ENCODE data around the gene ETNK2. TPM values are rescaled to one million over a fixed set of nuclear protein-coding genes. Genes with fewer than 3 reads are reported as not detected.
A peak's percentile ranks its signal among the peaks of the same experiment; 100 is the strongest.

Gene ETNK2
- total RNA-seq, 4 donors from 2014 or later = 6.1 to 21.1 (median 9.5) TPM

DNA sequence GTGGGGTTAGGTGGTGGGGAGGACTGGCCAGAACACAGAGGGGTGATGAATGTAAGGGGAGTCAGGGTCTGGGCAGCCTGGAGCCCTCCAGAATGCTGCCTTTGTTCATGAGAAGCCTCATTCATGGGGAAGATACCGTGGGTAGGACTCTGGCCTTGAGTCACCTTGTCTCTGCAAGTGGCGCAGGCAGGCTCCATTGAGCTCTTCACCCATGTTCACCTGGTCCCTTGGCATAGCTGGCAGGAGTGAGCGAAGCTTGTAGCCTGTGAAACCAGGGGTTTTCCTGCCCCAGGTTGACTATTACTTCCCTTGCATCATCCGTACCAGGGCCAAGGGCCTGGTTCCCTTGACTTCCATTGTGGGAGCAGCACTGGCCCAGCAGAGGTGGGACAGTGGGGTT is 53.2 kb downstream of the ETNK2 start:
- Histone ChIP-seq H3K27me3 (no peaks in the 10 kb centered on the region), H3K27ac (no peak overlapping the region), H3K36me3 (no peaks in the 10 kb centered on the region), H3K4me1 (peaks cover 0 to 62% (median 3%) of the 10 kb centered on the region in 3 donors), H3K9me3 (no peaks in the 10 kb centered on the region), H3K4me3 (no peak overlapping the region)
- no peak for TF ChIP-seq POLR2A (IDR thresholded peaks at IDR 0.05)
- TF ChIP-seq, protein P1, sequence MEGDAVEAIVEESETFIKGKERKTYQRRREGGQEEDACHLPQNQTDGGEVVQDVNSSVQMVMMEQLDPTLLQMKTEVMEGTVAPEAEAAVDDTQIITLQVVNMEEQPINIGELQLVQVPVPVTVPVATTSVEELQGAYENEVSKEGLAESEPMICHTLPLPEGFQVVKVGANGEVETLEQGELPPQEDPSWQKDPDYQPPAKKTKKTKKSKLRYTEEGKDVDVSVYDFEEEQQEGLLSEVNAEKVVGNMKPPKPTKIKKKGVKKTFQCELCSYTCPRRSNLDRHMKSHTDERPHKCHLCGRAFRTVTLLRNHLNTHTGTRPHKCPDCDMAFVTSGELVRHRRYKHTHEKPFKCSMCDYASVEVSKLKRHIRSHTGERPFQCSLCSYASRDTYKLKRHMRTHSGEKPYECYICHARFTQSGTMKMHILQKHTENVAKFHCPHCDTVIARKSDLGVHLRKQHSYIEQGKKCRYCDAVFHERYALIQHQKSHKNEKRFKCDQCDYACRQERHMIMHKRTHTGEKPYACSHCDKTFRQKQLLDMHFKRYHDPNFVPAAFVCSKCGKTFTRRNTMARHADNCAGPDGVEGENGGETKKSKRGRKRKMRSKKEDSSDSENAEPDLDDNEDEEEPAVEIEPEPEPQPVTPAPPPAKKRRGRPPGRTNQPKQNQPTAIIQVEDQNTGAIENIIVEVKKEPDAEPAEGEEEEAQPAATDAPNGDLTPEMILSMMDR (IDR thresholded peaks at IDR 0.05) = no peak
- TF ChIP-seq POLR2AphosphoS5 (IDR thresholded peaks at IDR 0.05) = no peak
- no peak for TF ChIP-seq EP300 (IDR thresholded peaks at IDR 0.05)
- ATAC-seq = no peak
- WGBS, 2 donors (ENCODE audit: low coverage in 1 of 2) = no CpG with 5 or more reads among the region's 4 CpGs

DNA sequence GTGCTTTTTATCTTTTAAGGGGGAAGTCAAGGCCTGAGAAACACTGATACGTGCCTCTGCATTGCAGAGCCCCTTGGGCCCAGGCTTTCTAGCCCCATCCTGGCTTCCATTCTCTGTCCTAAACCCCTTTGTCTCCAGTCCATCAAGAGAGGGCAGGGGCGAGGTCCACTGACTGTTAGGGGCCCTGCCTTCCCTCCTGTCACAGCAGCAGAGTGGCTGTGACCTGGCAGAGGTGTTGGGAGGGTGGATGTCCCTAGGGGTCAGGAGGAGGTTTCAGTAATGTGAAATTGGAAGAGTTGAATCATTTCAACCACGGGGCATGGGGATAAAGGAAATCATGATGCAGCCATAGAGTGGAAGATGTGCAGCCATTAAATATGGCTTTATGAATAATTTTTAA is 54.9 kb downstream of the ETNK2 start:
- H3K4me3 ChIP-seq = no peak overlapping the region
- ATAC-seq = no peak
- H3K4me1 ChIP-seq = peaks cover 0 to 62% (median 0%) of the 10 kb centered on the region in 3 donors
- no peaks in the 10 kb centered on the region for H3K9me3 ChIP-seq
- H3K27ac ChIP-seq = no peak overlapping the region
- H3K36me3 ChIP-seq = no peaks in the 10 kb centered on the region
- TF ChIP-seq POLR2AphosphoS5 (IDR thresholded peaks at IDR 0.05) (no peak), EP300 (IDR thresholded peaks at IDR 0.05) (no peak), POLR2A (IDR thresholded peaks at IDR 0.05) (no peak)
- TF ChIP-seq, protein P1 (IDR thresholded peaks at IDR 0.05) = no peak
- 71 to 100% methylated on average over 1 to 2 of the region's 3 CpGs for WGBS, 2 donors (ENCODE audit: low coverage in 1 of 2)
- no peaks in the 10 kb centered on the region for H3K27me3 ChIP-seq

DNA sequence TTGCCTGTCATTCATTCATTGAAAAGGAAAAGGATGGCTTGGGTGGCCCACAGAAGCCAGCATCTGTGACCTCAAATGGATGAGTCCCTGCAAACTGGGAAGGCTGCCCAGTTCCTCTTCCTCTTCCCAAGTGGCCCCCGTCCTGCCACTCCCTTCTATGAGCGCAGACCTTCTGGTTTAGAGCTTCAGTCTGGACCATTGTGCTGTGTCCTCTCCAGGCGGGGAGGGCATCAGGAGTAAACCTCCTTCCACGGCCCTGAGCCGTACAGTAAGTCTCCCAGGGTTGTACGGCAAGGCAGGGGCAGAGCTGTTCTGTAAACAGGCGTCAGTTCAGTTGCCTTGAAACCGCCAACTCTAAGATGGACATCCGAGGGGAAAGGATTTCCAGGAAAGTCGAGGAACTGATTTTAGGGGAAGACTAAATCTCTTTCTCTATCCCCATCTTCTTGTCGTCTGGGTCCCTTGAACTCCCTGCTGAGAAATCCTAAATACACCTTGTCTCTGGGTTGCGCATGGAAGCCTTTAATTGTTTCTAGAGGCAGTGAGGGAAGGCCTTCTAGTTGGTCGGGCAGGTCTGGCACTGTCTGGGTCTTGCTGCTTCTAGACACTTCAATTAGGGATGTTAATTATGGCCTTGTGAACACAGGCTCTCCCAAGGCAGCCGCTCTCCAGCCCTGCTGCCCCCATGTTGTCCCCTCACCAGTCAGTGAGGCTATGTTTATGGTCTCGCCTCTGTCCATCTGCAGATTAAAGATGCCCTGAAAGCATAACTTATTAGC is 56.8 kb downstream of the ETNK2 start:
- ATAC-seq = no peak
- Histone ChIP-seq H3K27ac (peak overlapping the region in 3 of 4 donors; percentile 9 to 22 (median 15)), H3K4me3 (no peak overlapping the region), H3K27me3 (no peaks in the 10 kb centered on the region), H3K9me3 (no peaks in the 10 kb centered on the region), H3K4me1 (peaks cover 0 to 63% (median 0%) of the 10 kb centered on the region in 3 donors), H3K36me3 (no peaks in the 10 kb centered on the region)
- no peak for TF ChIP-seq POLR2A (IDR thresholded peaks at IDR 0.05)
- TF ChIP-seq POLR2AphosphoS5 (IDR thresholded peaks at IDR 0.05) = no peak
- TF ChIP-seq, protein P1 (IDR thresholded peaks at IDR 0.05) = no peak
- no peak for TF ChIP-seq EP300 (IDR thresholded peaks at IDR 0.05)
- 79% methylated on average over 13 of the region's 15 CpGs; no CpG with 5 or more reads in 1 of the 2 donors for WGBS, 2 donors (ENCODE audit: low coverage in 1 of 2)

DNA sequence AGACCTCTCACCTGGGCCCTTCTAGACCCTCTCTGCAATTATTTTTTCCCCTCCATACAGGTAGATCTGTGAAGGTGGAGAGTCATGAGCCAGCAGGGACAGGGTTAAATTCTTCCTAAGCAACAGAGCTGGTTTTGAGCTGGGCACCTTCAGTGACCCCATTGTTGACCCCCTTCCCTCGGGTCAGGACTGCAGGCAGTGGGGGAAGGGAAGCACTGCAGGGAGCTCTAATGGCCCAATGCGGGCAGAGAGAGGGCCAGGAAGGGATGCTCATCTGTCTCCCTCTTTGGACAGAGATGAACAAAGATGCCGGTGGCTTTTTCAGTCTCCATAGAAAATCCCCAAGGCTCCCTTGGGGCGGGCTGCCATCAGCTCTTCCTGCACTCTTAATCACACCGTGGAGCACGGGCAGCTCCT is 57.5 kb downstream of the ETNK2 start:
- Histone ChIP-seq H3K9me3 (no peaks in the 10 kb centered on the region), H3K27me3 (no peaks in the 10 kb centered on the region), H3K4me1 (peaks cover 0 to 66% (median 4%) of the 10 kb centered on the region in 3 donors), H3K27ac (peak overlapping the region in 2 of 4 donors; percentile 9 to 22), H3K36me3 (no peaks in the 10 kb centered on the region), H3K4me3 (no peak overlapping the region)
- ATAC-seq = no peak
- WGBS, 2 donors (ENCODE audit: low coverage in 1 of 2) = 0% methylated on average over 1 of the region's 6 CpGs; no CpG with 5 or more reads in 1 of the 2 donors
- TF ChIP-seq POLR2AphosphoS5 (IDR thresholded peaks at IDR 0.05) = no peak
- TF ChIP-seq, protein P1 (IDR thresholded peaks at IDR 0.05) = no peak
- TF ChIP-seq POLR2A (IDR thresholded peaks at IDR 0.05) = no peak
- no peak for TF ChIP-seq EP300 (IDR thresholded peaks at IDR 0.05)

DNA sequence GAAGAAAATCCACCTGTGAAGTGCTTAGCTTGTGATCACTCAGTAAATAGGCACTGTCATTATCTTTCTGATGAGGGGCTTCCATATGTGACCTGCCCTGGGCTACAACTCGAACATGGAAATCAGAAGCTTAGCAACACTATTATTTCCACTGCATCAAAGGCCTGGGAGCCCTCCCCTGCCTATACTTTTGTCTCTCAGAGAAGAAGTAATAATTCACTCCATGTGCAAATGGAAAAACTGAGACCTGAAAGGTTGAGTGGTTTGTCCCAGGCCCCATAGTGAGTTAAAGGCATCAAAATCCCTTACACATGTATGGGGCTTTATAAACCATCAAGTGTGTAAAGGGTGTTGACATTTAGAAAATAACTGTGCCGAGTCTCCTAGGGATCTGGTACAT is 58.1 kb downstream of the ETNK2 start:
- no peaks in the 10 kb centered on the region for H3K36me3 ChIP-seq
- no peak for ATAC-seq
- H3K27me3 ChIP-seq = no peaks in the 10 kb centered on the region
- WGBS, 2 donors (ENCODE audit: low coverage in 1 of 2) = 41 to 57% methylated on average over 1 to 2 of the region's 2 CpGs
- TF ChIP-seq POLR2A (IDR thresholded peaks at IDR 0.05) (no peak), POLR2AphosphoS5 (IDR thresholded peaks at IDR 0.05) (no peak)
- TF ChIP-seq, protein P1 (IDR thresholded peaks at IDR 0.05) = no peak
- peak overlapping the region in 1 of 4 donors; percentile 9 for H3K27ac ChIP-seq
- H3K9me3 ChIP-seq = no peaks in the 10 kb centered on the region
- H3K4me3 ChIP-seq = no peak overlapping the region
- H3K4me1 ChIP-seq = peaks cover 0 to 70% (median 5%) of the 10 kb centered on the region in 3 donors
